ENCODE results near the gene PXDN. TPM values are rescaled to one million over a fixed set of nuclear protein-coding genes. Genes with fewer than 3 reads are reported as not detected.

Gene PXDN
- total RNA-seq, 4 donors from 2014 or later, result 7.0 to 9.5 (median 9.4) TPM

- TF ChIP-seq, protein P1, sequence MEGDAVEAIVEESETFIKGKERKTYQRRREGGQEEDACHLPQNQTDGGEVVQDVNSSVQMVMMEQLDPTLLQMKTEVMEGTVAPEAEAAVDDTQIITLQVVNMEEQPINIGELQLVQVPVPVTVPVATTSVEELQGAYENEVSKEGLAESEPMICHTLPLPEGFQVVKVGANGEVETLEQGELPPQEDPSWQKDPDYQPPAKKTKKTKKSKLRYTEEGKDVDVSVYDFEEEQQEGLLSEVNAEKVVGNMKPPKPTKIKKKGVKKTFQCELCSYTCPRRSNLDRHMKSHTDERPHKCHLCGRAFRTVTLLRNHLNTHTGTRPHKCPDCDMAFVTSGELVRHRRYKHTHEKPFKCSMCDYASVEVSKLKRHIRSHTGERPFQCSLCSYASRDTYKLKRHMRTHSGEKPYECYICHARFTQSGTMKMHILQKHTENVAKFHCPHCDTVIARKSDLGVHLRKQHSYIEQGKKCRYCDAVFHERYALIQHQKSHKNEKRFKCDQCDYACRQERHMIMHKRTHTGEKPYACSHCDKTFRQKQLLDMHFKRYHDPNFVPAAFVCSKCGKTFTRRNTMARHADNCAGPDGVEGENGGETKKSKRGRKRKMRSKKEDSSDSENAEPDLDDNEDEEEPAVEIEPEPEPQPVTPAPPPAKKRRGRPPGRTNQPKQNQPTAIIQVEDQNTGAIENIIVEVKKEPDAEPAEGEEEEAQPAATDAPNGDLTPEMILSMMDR (IDR thresholded peaks at IDR 0.05), result no peak
- TF ChIP-seq POLR2A (IDR thresholded peaks at IDR 0.05), result no peak
- no peak for TF ChIP-seq EP300 (IDR thresholded peaks at IDR 0.05)
- no peak for TF ChIP-seq POLR2AphosphoS5 (IDR thresholded peaks at IDR 0.05)
- Histone ChIP-seq H3K4me1 (no peaks in the 10 kb centered on the region), H3K36me3 (peaks cover 36% of the 10 kb centered on the region), H3K9me3 (no peaks in the 10 kb centered on the region), H3K27me3 (no peaks in the 10 kb centered on the region), H3K27ac (no peak overlapping the region), H3K4me3 (no peak overlapping the region)
- DNase-seq (ENCODE audit: low spot score in 2 of 2), result peak in 1 of 2 donors; percentile 49
- WGBS, result 94% methylated on average over 10 of the region's 11 CpGs
Observed at GRCh38 chr2:1635823-1636222, 108.5 kb downstream of the PXDN start.

DNA sequence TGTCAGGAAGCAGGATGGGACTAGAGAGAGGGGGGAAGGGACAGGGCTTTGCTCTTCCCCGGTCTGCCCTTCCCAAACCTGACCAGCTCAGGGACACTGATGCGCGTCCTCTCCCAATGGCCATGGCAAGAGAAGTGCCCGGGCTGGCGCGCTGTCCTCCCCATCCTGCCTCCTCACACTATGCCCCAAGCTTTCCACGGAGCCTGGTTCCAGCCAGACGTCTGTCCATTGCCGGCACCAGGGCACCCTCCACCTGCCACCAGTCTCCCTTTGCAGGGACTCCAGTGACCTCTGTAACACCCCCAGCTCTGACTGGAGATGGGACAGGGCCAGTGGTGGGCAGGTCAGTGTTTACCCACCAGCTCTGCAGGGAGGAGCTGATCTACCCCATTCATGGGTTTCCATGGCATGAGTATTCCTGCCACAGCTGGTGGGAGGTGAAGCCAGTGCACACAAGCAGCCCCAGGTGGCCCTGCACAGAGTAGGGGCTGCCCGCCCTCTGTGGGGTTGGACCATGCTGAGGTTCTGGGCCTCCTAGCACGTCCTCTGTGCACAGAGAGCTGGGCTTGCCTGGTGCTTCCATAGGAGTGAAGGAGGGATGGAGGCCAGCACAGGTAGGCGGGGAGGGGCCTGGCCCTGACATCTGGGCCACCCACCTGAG is 109.5 kb downstream of the PXDN start:
- TF ChIP-seq EP300 (IDR thresholded peaks at IDR 0.05) (no peak), POLR2AphosphoS5 (IDR thresholded peaks at IDR 0.05) (no peak), POLR2A (IDR thresholded peaks at IDR 0.05) (no peak)
- TF ChIP-seq, protein P1 (IDR thresholded peaks at IDR 0.05), result no peak
- Histone ChIP-seq H3K4me1 (no peaks in the 10 kb centered on the region), H3K36me3 (peaks cover 36% of the 10 kb centered on the region), H3K9me3 (no peaks in the 10 kb centered on the region), H3K27ac (no peak overlapping the region), H3K4me3 (no peak overlapping the region), H3K27me3 (no peaks in the 10 kb centered on the region)
- WGBS, result 89% methylated on average over 9 of the region's 12 CpGs
- no peak for DNase-seq (ENCODE audit: low spot score in 2 of 2)

GRCh38 chr2:1633936-1634587 is 110.3 kb downstream of the PXDN start:
- Histone ChIP-seq H3K9me3 (no peaks in the 10 kb centered on the region), H3K27ac (no peak overlapping the region), H3K27me3 (no peaks in the 10 kb centered on the region), H3K36me3 (peaks cover 34% of the 10 kb centered on the region), H3K4me1 (peaks cover 3% of the 10 kb centered on the region), H3K4me3 (no peak overlapping the region)
- TF ChIP-seq POLR2A (IDR thresholded peaks at IDR 0.05) (no peak), POLR2AphosphoS5 (IDR thresholded peaks at IDR 0.05) (no peak), EP300 (IDR thresholded peaks at IDR 0.05) (no peak)
- WGBS, result 93% methylated on average over 15 of the region's 18 CpGs
- DNase-seq (ENCODE audit: low spot score in 2 of 2), result no peak

- Histone ChIP-seq H3K4me1 (peaks cover 11% of the 10 kb centered on the region), H3K9me3 (no peaks in the 10 kb centered on the region), H3K4me3 (no peak overlapping the region), H3K36me3 (peaks cover 27% of the 10 kb centered on the region), H3K27ac (no peak overlapping the region), H3K27me3 (no peaks in the 10 kb centered on the region)
- TF ChIP-seq, protein P1 (IDR thresholded peaks at IDR 0.05), result no peak
- TF ChIP-seq POLR2AphosphoS5 (IDR thresholded peaks at IDR 0.05) (no peak), EP300 (IDR thresholded peaks at IDR 0.05) (no peak), POLR2A (IDR thresholded peaks at IDR 0.05) (no peak)
- 96% methylated on average over 17 of the region's 17 CpGs for WGBS
- DNase-seq (ENCODE audit: low spot score in 2 of 2), result no peak
Observed at GRCh38 chr2:1633092-1633671, 111.1 kb downstream of the PXDN start.

- TF ChIP-seq EP300 (IDR thresholded peaks at IDR 0.05) (no peak), POLR2A (IDR thresholded peaks at IDR 0.05) (no peak)
- TF ChIP-seq, protein P1 (IDR thresholded peaks at IDR 0.05), result no peak
- H3K27ac ChIP-seq, result no peak overlapping the region
- peaks cover 27% of the 10 kb centered on the region for H3K36me3 ChIP-seq
- no peaks in the 10 kb centered on the region for H3K27me3 ChIP-seq
- no peak overlapping the region for H3K4me3 ChIP-seq
- no peaks in the 10 kb centered on the region for H3K9me3 ChIP-seq
- 93% methylated on average over 10 of the region's 13 CpGs for WGBS
- peaks cover 11% of the 10 kb centered on the region for H3K4me1 ChIP-seq
- peak in 1 of 2 donors; percentile 73 for DNase-seq (ENCODE audit: low spot score in 2 of 2)
Observed at GRCh38 chr2:1632510-1632909, 111.8 kb downstream of the PXDN start.

All from suprapubic skin (tissue), 4 donors.